Measurements from ENCODE around the gene GCK. TPM values are rescaled to one million over a fixed set of nuclear protein-coding genes. Genes with fewer than 3 reads are reported as not detected.

GCK gene
- total and polyA plus RNA-seq, 3 donors from 2014 or later, result 0.90 to 1.2 (median 0.94) TPM

DNA sequence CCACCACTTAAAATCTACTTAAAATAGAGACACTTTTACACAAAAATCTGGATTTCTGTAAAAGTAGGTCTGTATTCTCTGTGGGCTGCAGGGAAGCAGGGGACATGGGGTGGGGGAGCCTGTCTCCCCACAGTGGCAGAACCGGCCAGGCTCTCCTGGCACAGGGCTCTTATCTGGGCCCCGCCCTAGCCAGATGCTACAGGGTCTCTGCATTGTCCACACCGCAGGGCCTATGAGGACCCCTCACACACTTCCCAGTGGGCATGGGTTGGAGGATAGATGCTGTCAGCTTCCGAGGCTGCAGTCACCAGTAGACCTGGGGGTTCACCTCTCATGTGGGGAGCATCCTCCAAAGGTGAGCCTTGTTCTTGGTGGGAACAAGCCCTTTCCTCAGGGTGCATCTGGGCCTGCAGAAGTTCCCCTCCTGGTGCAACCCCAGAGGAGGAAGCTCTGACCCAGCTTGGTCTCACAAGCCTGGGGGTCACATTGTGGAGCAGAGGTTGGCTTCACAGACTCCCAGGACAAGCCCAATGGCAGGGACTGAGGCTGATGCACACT lies 32.7 kb downstream of the GCK start:
- no peaks in the 10 kb centered on the region for H3K4me1 ChIP-seq
- no peaks in the 10 kb centered on the region for H3K27me3 ChIP-seq
- DNase-seq, result no peak
- no peak overlapping the region for H3K27ac ChIP-seq
- no peaks in the 10 kb centered on the region for H3K9me3 ChIP-seq
- 91 to 97% methylated on average over 4 of the region's 4 CpGs for WGBS, 2 donors
- H3K4me3 ChIP-seq, result no peak overlapping the region
- TF ChIP-seq POLR2A (IDR thresholded peaks at IDR 0.05), result no peak
- TF ChIP-seq, protein P1, sequence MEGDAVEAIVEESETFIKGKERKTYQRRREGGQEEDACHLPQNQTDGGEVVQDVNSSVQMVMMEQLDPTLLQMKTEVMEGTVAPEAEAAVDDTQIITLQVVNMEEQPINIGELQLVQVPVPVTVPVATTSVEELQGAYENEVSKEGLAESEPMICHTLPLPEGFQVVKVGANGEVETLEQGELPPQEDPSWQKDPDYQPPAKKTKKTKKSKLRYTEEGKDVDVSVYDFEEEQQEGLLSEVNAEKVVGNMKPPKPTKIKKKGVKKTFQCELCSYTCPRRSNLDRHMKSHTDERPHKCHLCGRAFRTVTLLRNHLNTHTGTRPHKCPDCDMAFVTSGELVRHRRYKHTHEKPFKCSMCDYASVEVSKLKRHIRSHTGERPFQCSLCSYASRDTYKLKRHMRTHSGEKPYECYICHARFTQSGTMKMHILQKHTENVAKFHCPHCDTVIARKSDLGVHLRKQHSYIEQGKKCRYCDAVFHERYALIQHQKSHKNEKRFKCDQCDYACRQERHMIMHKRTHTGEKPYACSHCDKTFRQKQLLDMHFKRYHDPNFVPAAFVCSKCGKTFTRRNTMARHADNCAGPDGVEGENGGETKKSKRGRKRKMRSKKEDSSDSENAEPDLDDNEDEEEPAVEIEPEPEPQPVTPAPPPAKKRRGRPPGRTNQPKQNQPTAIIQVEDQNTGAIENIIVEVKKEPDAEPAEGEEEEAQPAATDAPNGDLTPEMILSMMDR (IDR thresholded peaks at IDR 0.05), result no peak
- H3K36me3 ChIP-seq (ENCODE audit: low read depth, missing control alignments), result no peaks in the 10 kb centered on the region
- intact Hi-C loops (cut with DNase I; ENCODE audit: low total_unique reads), result no loop called here

DNA sequence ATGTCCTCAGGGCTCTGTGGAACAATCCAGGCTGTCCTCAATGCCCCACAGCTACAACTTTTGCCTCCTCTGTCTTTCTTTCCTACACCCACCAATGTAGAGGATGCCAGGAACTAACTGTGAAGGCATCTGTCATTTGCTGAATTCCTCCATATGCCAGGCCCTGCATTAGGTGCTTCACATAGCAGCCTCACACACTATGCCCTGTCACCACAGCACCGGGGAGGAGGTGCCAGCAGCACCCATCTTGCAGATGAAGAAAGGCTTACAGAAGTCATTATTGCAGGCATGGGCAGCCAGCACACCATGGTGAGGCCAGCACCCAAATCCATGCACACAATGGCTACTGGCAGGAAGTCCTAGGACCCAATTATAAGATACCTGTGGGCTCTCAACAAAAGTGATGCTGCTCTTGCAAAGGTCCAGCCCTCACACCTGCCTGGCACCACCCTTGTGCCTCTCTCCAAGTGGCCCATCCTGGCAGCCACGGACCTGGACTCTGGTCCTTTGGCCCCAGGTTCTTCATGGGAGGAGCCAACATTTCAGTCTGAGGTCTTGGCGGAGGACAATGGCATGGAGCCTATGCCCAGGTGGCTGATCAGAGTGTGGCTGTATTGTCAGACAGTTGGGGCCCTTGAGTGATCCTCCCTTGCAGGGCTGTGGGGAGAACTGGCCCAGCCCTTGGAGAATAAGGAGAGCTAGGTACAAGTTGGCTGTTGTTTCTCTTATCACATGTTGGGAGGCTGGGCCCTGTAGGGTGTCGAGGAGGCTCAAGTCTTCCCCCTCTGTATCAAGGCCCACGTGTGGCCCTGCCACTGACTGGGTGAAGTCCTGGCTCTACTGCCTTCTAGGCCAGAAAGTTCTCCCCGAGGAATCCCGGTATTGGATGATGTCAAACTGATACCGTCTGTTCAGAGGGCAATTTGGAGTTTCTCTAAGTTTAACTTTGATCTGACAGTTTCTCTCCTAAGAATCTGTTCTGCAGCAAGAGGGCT lies 33.8 kb downstream of the GCK start:
- no peak for TF ChIP-seq POLR2A (IDR thresholded peaks at IDR 0.05)
- TF ChIP-seq, protein P1 (IDR thresholded peaks at IDR 0.05), result no peak
- Histone ChIP-seq H3K27ac (no peak overlapping the region), H3K4me1 (no peaks in the 10 kb centered on the region), H3K4me3 (no peak overlapping the region), H3K27me3 (no peaks in the 10 kb centered on the region), H3K9me3 (no peaks in the 10 kb centered on the region), H3K36me3 (ENCODE audit: low read depth, missing control alignments) (no peaks in the 10 kb centered on the region)
- intact Hi-C loops (cut with DNase I; ENCODE audit: low total_unique reads), result no loop called here
- WGBS, 2 donors, result 79 to 82% methylated on average over 7 to 8 of the region's 8 CpGs
- DNase-seq, result no peak

DNA sequence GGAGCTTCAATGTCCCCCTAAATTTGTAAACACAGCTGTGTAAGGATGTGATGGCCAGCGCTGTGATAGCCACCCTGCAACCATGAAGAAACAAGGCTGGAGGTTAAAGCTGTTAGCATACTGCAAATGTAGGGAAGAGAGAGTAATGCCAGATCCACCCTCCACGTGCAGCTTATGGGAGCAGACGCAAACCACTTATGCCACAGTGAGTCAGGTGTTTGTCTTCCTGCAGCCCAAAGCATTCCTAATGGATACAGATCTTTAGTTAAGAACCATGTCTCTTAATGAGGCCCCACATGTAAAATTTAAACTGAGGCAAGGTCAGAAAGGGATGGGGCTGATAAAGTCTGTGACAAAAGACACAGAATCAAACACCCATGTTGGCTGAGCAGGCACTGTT lies 34.5 kb downstream of the GCK start:
- H3K9me3 ChIP-seq, result no peaks in the 10 kb centered on the region
- H3K4me1 ChIP-seq, result no peaks in the 10 kb centered on the region
- intact Hi-C loops (cut with DNase I; ENCODE audit: low total_unique reads), result no loop called here
- WGBS, 2 donors, result 89 to 93% methylated on average over 3 of the region's 3 CpGs
- no peaks in the 10 kb centered on the region for H3K27me3 ChIP-seq
- no peak overlapping the region for H3K4me3 ChIP-seq
- DNase-seq, result no peak
- no peak overlapping the region for H3K27ac ChIP-seq
- TF ChIP-seq, protein P1 (IDR thresholded peaks at IDR 0.05), result no peak
- TF ChIP-seq POLR2A (IDR thresholded peaks at IDR 0.05), result no peak
- H3K36me3 ChIP-seq (ENCODE audit: low read depth, missing control alignments), result no peaks in the 10 kb centered on the region

DNA sequence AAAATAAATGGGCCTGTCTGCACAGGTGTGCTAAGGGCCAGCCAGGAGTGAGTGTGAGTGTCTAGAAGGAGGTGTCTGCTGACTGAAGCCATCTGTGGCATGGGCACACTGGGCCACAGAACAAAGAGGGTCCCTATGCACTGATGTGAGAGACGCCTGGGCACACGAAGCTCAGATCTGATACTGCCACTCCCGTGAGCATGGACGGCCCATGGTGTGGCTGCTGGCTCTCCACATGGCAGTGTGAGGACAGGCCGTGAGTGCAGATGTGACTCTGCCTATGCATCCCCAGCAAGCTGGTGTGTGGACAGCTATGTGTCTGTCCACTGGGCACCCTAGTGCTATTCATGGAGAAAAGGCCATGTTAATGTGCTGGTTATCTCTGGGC lies 35.3 kb downstream of the GCK start:
- no peak for DNase-seq
- Histone ChIP-seq H3K4me1 (no peaks in the 10 kb centered on the region), H3K27me3 (no peaks in the 10 kb centered on the region), H3K4me3 (no peak overlapping the region), H3K27ac (no peak overlapping the region), H3K36me3 (ENCODE audit: low read depth, missing control alignments) (no peaks in the 10 kb centered on the region), H3K9me3 (no peaks in the 10 kb centered on the region)
- TF ChIP-seq POLR2A (IDR thresholded peaks at IDR 0.05), result no peak
- TF ChIP-seq, protein P1 (IDR thresholded peaks at IDR 0.05), result no peak
- intact Hi-C loops (cut with DNase I; ENCODE audit: low total_unique reads), result no loop called here
- 84 to 95% methylated on average over 5 of the region's 5 CpGs for WGBS, 2 donors
